GM18858 (cell line): ENCODE results near the gene CLRN2.
"Not testable (repeated sequence)": the region's sequence is repeated elsewhere in the genome, so short reads cannot be mapped to it uniquely, and the experiment has no call there.

Experiments
- ATAC-seq: cut with Tn5 transposase; IDR thresholded peaks from one replicate; pipeline ENCODE4 v1.9.1; 2021; ENCODE audit not compliant: unreplicated experiment

CLRN2 gene

GRCh38 chr4:17502756-17503155 is 12.2 kb upstream of the CLRN2 start:
- ATAC-seq: no peak

- no peak for ATAC-seq
Measured at GRCh38 chr4:17504081-17504480, 10.9 kb upstream of the CLRN2 start.

GRCh38 chr4:17510582-17510981 is 4.4 kb upstream of the CLRN2 start:
- ATAC-seq: no peak

- no peak for ATAC-seq
Measured at GRCh38 chr4:17511051-17511450, 3.9 kb upstream of the CLRN2 start.

- ATAC-seq: peak; percentile 38
Measured at GRCh38 chr4:17511509-17511949, 3.4 kb upstream of the CLRN2 start.

- ATAC-seq: peak; percentile 97
Measured at GRCh38 chr4:17511950-17512795, 2.8 kb upstream of the CLRN2 start, which contains the start of gene QDPR. Gene QDPR (minus strand): TSS chr4:17512090. CDS start chr4:17512054, 36 bp downstream.

GRCh38 chr4:17512973-17513665 is 1.8 kb upstream of the CLRN2 start:
- no peak for ATAC-seq

- ATAC-seq: no peak
Measured at GRCh38 chr4:17515445-17516407, 761 bp downstream of the CLRN2 start.

GRCh38 chr4:17516980-17517379 is 2.0 kb downstream of the CLRN2 start:
- no peak for ATAC-seq

GRCh38 chr4:17517664-17518063 is 2.7 kb downstream of the CLRN2 start:
- no peak for ATAC-seq

GRCh38 chr4:17521595-17521994 is 6.6 kb downstream of the CLRN2 start:
- ATAC-seq: no peak

- no peak for ATAC-seq
Measured at GRCh38 chr4:17523662-17524061, 8.7 kb downstream of the CLRN2 start.

- ATAC-seq: no peak
Measured at GRCh38 chr4:17526695-17527477, 11.9 kb downstream of the CLRN2 start.

- ATAC-seq: no peak
Measured at GRCh38 chr4:17528551-17529165, 13.7 kb downstream of the CLRN2 start.

- ATAC-seq: no peak
Measured at GRCh38 chr4:17531538-17532285, 16.7 kb downstream of the CLRN2 start.

- ATAC-seq: no peak
Measured at GRCh38 chr4:17534705-17535104, 19.7 kb downstream of the CLRN2 start.

- no peak for ATAC-seq
Measured at GRCh38 chr4:17535242-17535641, 20.3 kb downstream of the CLRN2 start.

- no peak for ATAC-seq
Measured at GRCh38 chr4:17535906-17536305, 20.9 kb downstream of the CLRN2 start.

- not testable (repeated sequence) for ATAC-seq
Measured at GRCh38 chr4:17537060-17537459, 22.1 kb downstream of the CLRN2 start.
